Right lobe of liver (tissue), 4 donors: ENCODE measurements around the gene LEMD3.

Source experiments
- CTCF ChIP-seq, 4 donors: fragments of 200-600 bp in 3 of 4; fragments of 450-650 bp in 1 of 4; IDR thresholded peaks; one replicate each; pipeline versions ENCODE4 v1.5.1 to v1.8.0; 2016 to 2022; ENCODE audit warnings: antibody characterized with exemption in 4 of 4, mild to moderate bottlenecking in 2 of 4
- POLR2A ChIP-seq: fragments of 450-650 bp; IDR thresholded peaks from one replicate; pipeline ENCODE4 v1.6.1; 2017; ENCODE audit warnings: antibody characterized with exemption, mild to moderate bottlenecking
- donor health status: DM: no; HTN: no; CAD: no.
- donor health status: DM: no; HTN: no; CAD: no.
- donor health status: DM: no; HTN: yes; CAD: no.

- no peak for TF ChIP-seq CTCF (IDR thresholded peaks at IDR 0.05)
- TF ChIP-seq POLR2A: no peak
Measured at GRCh38 chr12:65209655-65210043, 40.3 kb downstream of the LEMD3 start.
